Measurements from ENCODE around the gene NFAM1.

NFAM1 gene

GRCh38 chr22:42417645-42418305, 14.4 kb downstream of the NFAM1 start:
- no peak for DNase-seq (ENCODE audit: low read depth)
- no peak for TF ChIP-seq CTCF (conservative IDR thresholded peaks at IDR 0.05; ENCODE audit: control insufficient read depth, insufficient read depth, low read depth, low read length)

GRCh38 chr22:42416671-42417230, 15.5 kb downstream of the NFAM1 start:
- DNase-seq (ENCODE audit: low read depth), result no peak
- TF ChIP-seq CTCF (conservative IDR thresholded peaks at IDR 0.05; ENCODE audit: control insufficient read depth, insufficient read depth, low read depth, low read length), result no peak
- H3K4me3 ChIP-seq (ENCODE audit: control insufficient read depth, low read depth, low read length), result no peak overlapping the region

More at GRCh38 chr22:42417645-42418305, 14.4 kb downstream of the NFAM1 start:
- H3K4me3 ChIP-seq (ENCODE audit: control insufficient read depth, low read depth, low read length), result no peak overlapping the region

- no peak overlapping the region for H3K4me3 ChIP-seq (ENCODE audit: control insufficient read depth, low read depth, low read length)
- TF ChIP-seq CTCF (conservative IDR thresholded peaks at IDR 0.05; ENCODE audit: control insufficient read depth, insufficient read depth, low read depth, low read length), result no peak
- DNase-seq (ENCODE audit: low read depth), result no peak
Observed at GRCh38 chr22:42414565-42415303, 17.5 kb downstream of the NFAM1 start.

GRCh38 chr22:42414021-42414420, 18.2 kb downstream of the NFAM1 start:
- no peak for TF ChIP-seq CTCF (conservative IDR thresholded peaks at IDR 0.05; ENCODE audit: control insufficient read depth, insufficient read depth, low read depth, low read length)
- H3K4me3 ChIP-seq (ENCODE audit: control insufficient read depth, low read depth, low read length), result no peak overlapping the region
- no peak for DNase-seq (ENCODE audit: low read depth)

GRCh38 chr22:42412744-42413333, 19.4 kb downstream of the NFAM1 start:
- H3K4me3 ChIP-seq (ENCODE audit: control insufficient read depth, low read depth, low read length), result no peak overlapping the region
- DNase-seq (ENCODE audit: low read depth), result no peak
- TF ChIP-seq CTCF (conservative IDR thresholded peaks at IDR 0.05; ENCODE audit: control insufficient read depth, insufficient read depth, low read depth, low read length), result no peak

- TF ChIP-seq CTCF (conservative IDR thresholded peaks at IDR 0.05; ENCODE audit: control insufficient read depth, insufficient read depth, low read depth, low read length), result no peak
- H3K4me3 ChIP-seq (ENCODE audit: control insufficient read depth, low read depth, low read length), result no peak overlapping the region
- DNase-seq (ENCODE audit: low read depth), result no peak
Observed at GRCh38 chr22:42410708-42411107, 21.5 kb downstream of the NFAM1 start.

Data from fibroblast of mammary gland (primary cell).